GM12878 (cell line): ENCODE data around the gene ACSF3. TPM values are rescaled to one million over a fixed set of nuclear protein-coding genes. Genes with fewer than 3 reads are reported as not detected.

ENCODE experiments used
- ATAC-seq: fragments of 200-7000 bp; cut with Tn5 transposase; 3 replicates; pipeline ENCODE4 v1.9.1; 2020; ENCODE audit warnings: mild to moderate bottlenecking, moderate library complexity
- BruUV-seq: library from RNA; stranded (reverse); fragments of 400-500 nt; replicated peaks from 2 replicates; lab custom pipeline; 2021; lab: Mats Ljungman, UMichigan
- CTCF ChIA-PET: fragments of 300-600 bp; sonication (Branson Sonifier 250); formaldehyde crosslinking; extraction: SDS; loops from one replicate; lab custom pipeline; 2021; ENCODE audit warnings: inconsistent platforms; lab: Yijun Ruan, JAX
- POLR2A ChIA-PET: fragments of 350-600 bp; formaldehyde crosslinking; extraction: SDS; loops from one replicate; lab custom pipeline; 2021; ENCODE audit warnings: inconsistent platforms; lab: Charles Lee
- RAD21 ChIA-PET: fragments of 300-600 bp; sonication (Branson Sonifier 250); formaldehyde crosslinking; loops from one replicate; lab custom pipeline; 2023; ENCODE audit warnings: antibody characterized with exemption; ENCODE audit not compliant: unreplicated experiment; lab: Charles Lee
- SMC1A ChIA-PET: fragments of 300-600 bp; sonication (Branson Sonifier 250); formaldehyde crosslinking; loops from one replicate; lab custom pipeline; 2023; ENCODE audit not compliant: unreplicated experiment, uncharacterized antibody; lab: Charles Lee
- DNase-seq: peaks from one replicate; pipeline ENCODE4 v3.0.0-alpha.2; 2011; ENCODE audit warnings: low read depth, low spot score
- FAIRE-seq: peaks from 3 replicates; lab custom pipeline; 2011; peaks lifted over from hg19 to GRCh38; lab: Jason Lieb, UNC
- H2AFZ ChIP-seq: 2 replicates; pipeline ENCODE4 v1.6.0; 2011; ENCODE audit warnings: low read depth, low read length, control low read depth; ENCODE audit not compliant: control insufficient read depth
- H3K27ac ChIP-seq: 2 replicates; pipeline ENCODE4 v1.5.1; 2011; ENCODE audit warnings: control low read depth; ENCODE audit not compliant: control insufficient read depth, insufficient read depth
- H3K27me3 ChIP-seq, 2 experiments: replicated peaks in 1 of 2; 2 replicates each; pipeline versions ENCODE4 v1.6.0 to v1.6.1; 2011; ENCODE audit warnings: low read length in 1 of 2; ENCODE audit not compliant: control insufficient read depth in 2 of 2, insufficient read depth in 2 of 2
- H3K36me3 ChIP-seq, 2 experiments: 2 replicates each; pipeline ENCODE4 v1.5.1; 2011; ENCODE audit warnings: low read length in 1 of 2; ENCODE audit not compliant: control insufficient read depth in 2 of 2, insufficient read depth in 2 of 2
- H3K4me1 ChIP-seq: 2 replicates; pipeline ENCODE4 v1.6.1; 2011; ENCODE audit warnings: mild to moderate bottlenecking, low read length, moderate library complexity, mixed read lengths; ENCODE audit not compliant: control insufficient read depth, insufficient read depth
- H3K4me2 ChIP-seq: 2 replicates; pipeline ENCODE4 v1.6.0; 2011; ENCODE audit warnings: control low read depth; ENCODE audit not compliant: control insufficient read depth, insufficient read depth
- H3K4me3 ChIP-seq: fragments of 200-600 bp; sonication (generic); 2 replicates; pipeline ENCODE4 v1.5.1; 2016
- H3K79me2 ChIP-seq: 2 replicates; pipeline ENCODE4 v1.6.0; 2011; ENCODE audit warnings: low read length; ENCODE audit not compliant: control insufficient read depth, insufficient read depth
- H3K9ac ChIP-seq: 2 replicates; pipeline ENCODE4 v1.8.0; 2011; ENCODE audit warnings: low read length, control low read depth, mixed read lengths; ENCODE audit not compliant: control insufficient read depth, insufficient read depth
- H3K9me3 ChIP-seq: replicated peaks from 3 replicates; pipeline ENCODE4 v1.5.1; 2011; ENCODE audit warnings: mild to moderate bottlenecking, low read length; ENCODE audit not compliant: control insufficient read depth, insufficient read depth
- H4K20me1 ChIP-seq: 2 replicates; pipeline ENCODE4 v1.6.0; 2011; ENCODE audit not compliant: control insufficient read depth, insufficient read depth
- BACH1 ChIP-seq: fragments of 450-650 bp; IDR thresholded peaks from 2 replicates; pipeline ENCODE4 v1.6.1; 2017; ENCODE audit warnings: mild to moderate bottlenecking, borderline replicate concordance
- CBX5 ChIP-seq: sonication (generic); IDR thresholded peaks from 2 replicates; pipeline ENCODE4 v1.6.1; 2016; ENCODE audit warnings: low read depth, moderate library complexity, mild to moderate bottlenecking, inconsistent platforms
- MEF2B ChIP-seq: fragments of 450-650 bp; IDR thresholded peaks from 2 replicates; pipeline ENCODE4 v1.6.1; 2018; ENCODE audit warnings: mild to moderate bottlenecking, moderate library complexity; ENCODE audit not compliant: partially characterized antibody, poor library complexity, severe bottlenecking
- NFXL1 ChIP-seq: fragments of 450-650 bp; IDR thresholded peaks from 2 replicates; pipeline ENCODE4 v1.6.1; 2017; ENCODE audit warnings: antibody characterized with exemption, mild to moderate bottlenecking, borderline replicate concordance
- NR2C1 ChIP-seq: fragments of 450-650 bp; IDR thresholded peaks from 2 replicates; pipeline ENCODE4 v1.6.1; 2017; ENCODE audit warnings: antibody characterized with exemption, mild to moderate bottlenecking, moderate library complexity
- POLR2A ChIP-seq: IDR thresholded peaks from 2 replicates; pipeline ENCODE4 v1.6.1; 2011; ENCODE audit warnings: low read depth, mild to moderate bottlenecking, low read length
- RELA ChIP-seq: fragments of 450-650 bp; IDR thresholded peaks from 2 replicates; pipeline ENCODE4 v1.8.0; 2014; ENCODE audit warnings: borderline replicate concordance; ENCODE audit not compliant: partially characterized antibody
- SUPT20H ChIP-seq: IDR thresholded peaks from 2 replicates; pipeline ENCODE4 v1.6.1; 2011; ENCODE audit warnings: low read depth, mild to moderate bottlenecking, low read length, moderate library complexity, borderline replicate concordance; ENCODE audit not compliant: control insufficient read depth
- USF1 ChIP-seq: IDR thresholded peaks from 2 replicates; pipeline ENCODE4 v1.6.1; 2011; ENCODE audit warnings: borderline replicate concordance, low read depth, mild to moderate bottlenecking, moderate library complexity, mixed read lengths, low read length; ENCODE audit not compliant: insufficient read depth; ENCODE audit errors: extremely low read length
- USF2 ChIP-seq: IDR thresholded peaks from 2 replicates; pipeline ENCODE4 v1.6.1; 2011; ENCODE audit warnings: low read depth, low read length, improper control_type of control experiment, borderline replicate concordance
- ZNF217 ChIP-seq: fragments of 450-650 bp; IDR thresholded peaks from 2 replicates; pipeline ENCODE4 v1.6.1; 2017; ENCODE audit warnings: antibody characterized with exemption, mild to moderate bottlenecking
- ZSCAN29 ChIP-seq: fragments of 450-650 bp; IDR thresholded peaks from 2 replicates; pipeline ENCODE4 v1.6.1; 2017; ENCODE audit warnings: mild to moderate bottlenecking, moderate library complexity
- WGBS: methylation state at CpG from one replicate; pipeline ENCODE4 v1.1.6; 2016; ENCODE audit warnings: low lambda C conversion rate; ENCODE audit not compliant: insufficient replicate concordance, insufficient coverage; ENCODE audit errors: missing lambda C conversion rate; 5-methylcytosine and 5-hydroxymethylcytosine counted together
- in situ Hi-C: fragments of 300-500 bp; cut with MboI; formaldehyde crosslinking; loops from 9 replicates; pipeline ENCODE4 v1.14.3; 2018; ENCODE audit warnings: mixed read lengths
- intact Hi-C: fragments of 100-400 bp; cut with micrococcal nuclease; formaldehyde crosslinking; loops from one replicate; pipeline ENCODE4 v1.14.2; 2022; ENCODE audit not compliant: unreplicated experiment
- polyA plus RNA-seq, 11 experiments: library from polyadenylated mRNA; depleted of rRNA in 4 of 11; unstranded in 6 of 11; stranded (reverse) in 5 of 11; fragments of >200 nt; fragmentation: Nextera tagmentation in 4 of 11; fragmentation: Illumina TruSeq in 1 of 11; extraction: Ambion mirVana in 4 of 11; extraction: Trizol in 1 of 11; gene quantifications; 1 replicate in 1 of 11; 2 replicates in 10 of 11; pipeline versions ENCODE4 v1.2.1 to v1.2.3, GENCODE V29; 2011 to 2016; ENCODE audit warnings: inconsistent platforms in 2 of 11, missing spikeins in 2 of 11, low read depth in 1 of 11
- total RNA-seq, 4 experiments: library from RNA; depleted of rRNA in 3 of 4; stranded (reverse); fragments of >200 nt in 3 of 4; fragmentation: Illumina TruSeq in 1 of 4; extraction: Trizol in 1 of 4; gene quantifications; 2 replicates each; pipeline versions ENCODE4 v1.2.1 to v1.2.3, GENCODE V29; 2013 to 2021
- TF ChIP-seq, protein P1 (sequence below): fragments of 450-650 bp; IDR thresholded peaks from 2 replicates; pipeline ENCODE4 v1.6.1; 2018; ENCODE audit warnings: mild to moderate bottlenecking, low read depth, moderate library complexity; ENCODE audit not compliant: partially characterized antibody

The ACSF3 gene
- total and polyA plus RNA-seq, 10 of the 15 experiments (the other 5 are each of a cell fraction or from before 2014, with no cell fraction given) = 1.0 to 44.4 (median 25.8) TPM

- Histone ChIP-seq H3K27me3 (no peaks in the 10 kb centered on the region), H3K4me1 (peaks cover 25% of the 10 kb centered on the region), H3K4me3 (no peak overlapping the region), H3K9ac (no peak overlapping the region), H4K20me1 (no peaks in the 10 kb centered on the region), H3K4me2 (no peak overlapping the region), H3K36me3 (peaks cover 15 to 36% of the 10 kb centered on the region in 2 experiments; a peak in 3 of 4 replicates), H3K79me2 (peaks cover 17% of the 10 kb centered on the region), H3K27ac (no peak overlapping the region), H2AFZ (no peak overlapping the region), H3K9me3 (no peaks in the 10 kb centered on the region)
- no peak for DNase-seq
- TF ChIP-seq POLR2A (0 out of 2 replicates have a peak, but pooled peaks have one; percentile 58), ZSCAN29 (no peak), NFXL1 (no peak), USF1 (no peak)
- ChIA-PET SMC1A (no interaction called here), RAD21 (no interaction called here), POLR2A (no interaction called here), CTCF (no interaction called here)
- BruUV-seq = no TSS peak
- in situ Hi-C loops = no loop called here
- intact Hi-C loops = no loop called here
- FAIRE-seq = no peak
- ATAC-seq = no peak
- 91% methylated on average over 14 of the region's 14 CpGs for WGBS
Measured at GRCh38 chr16:89102041-89102471, 8.4 kb downstream of the ACSF3 start.

DNA sequence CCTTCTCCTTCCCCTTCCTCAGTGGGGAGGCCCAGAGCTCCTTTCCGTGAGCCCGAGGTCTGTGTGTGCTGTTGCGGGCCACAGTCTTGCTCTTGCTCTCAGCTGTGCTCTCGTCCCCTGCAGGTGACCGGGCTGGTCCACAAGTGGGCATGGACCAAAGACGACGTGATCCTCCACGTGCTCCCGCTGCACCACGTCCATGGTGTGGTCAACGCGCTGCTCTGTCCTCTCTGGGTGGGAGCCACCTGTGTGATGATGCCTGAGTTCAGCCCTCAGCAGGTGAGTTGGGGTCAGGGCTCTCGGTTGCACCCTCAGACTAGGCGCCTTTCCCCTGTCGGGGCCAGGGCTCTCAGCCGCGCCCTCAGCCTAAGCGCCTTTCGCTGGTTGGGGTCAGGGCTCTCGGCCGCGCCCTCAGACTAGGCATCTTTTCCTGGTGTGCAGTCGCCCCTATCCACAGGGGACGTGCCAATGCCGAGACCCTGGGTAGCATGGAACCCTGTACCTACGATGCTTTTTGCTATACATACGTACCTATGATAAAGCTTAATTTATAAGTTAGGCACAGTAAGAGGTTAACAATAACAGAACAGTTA lies 8.9 kb downstream of the ACSF3 start:
- Histone ChIP-seq H3K4me1 (peaks cover 20% of the 10 kb centered on the region), H3K27ac (no peak overlapping the region), H3K4me3 (no peak overlapping the region), H3K79me2 (peaks cover 13% of the 10 kb centered on the region), H3K9ac (no peak overlapping the region), H3K36me3 (peaks cover 20 to 39% of the 10 kb centered on the region in 2 experiments; a peak in 3 of 4 replicates), H2AFZ (no peak overlapping the region), H4K20me1 (no peaks in the 10 kb centered on the region), H3K9me3 (no peaks in the 10 kb centered on the region), H3K4me2 (no peak overlapping the region), H3K27me3 (no peaks in the 10 kb centered on the region)
- FAIRE-seq (no peak), DNase-seq (no peak), ATAC-seq (no peak)
- intact Hi-C loops (no loop called here), in situ Hi-C loops (no loop called here)
- WGBS = 94% methylated on average over 26 of the region's 27 CpGs
- CTCF ChIA-PET = no interaction called here
- BruUV-seq = no TSS peak
- RAD21 ChIA-PET = no interaction called here
- POLR2A ChIA-PET = no interaction called here
- SMC1A ChIA-PET = interaction anchor here (0.9 kb wide), 1 partner anchor 225 kb away, joined by 3 read pairs; no protein-coding TSS in a partner anchor
- TF ChIP-seq CBX5 (no peak), USF2 (no peak), NR2C1 (no peak), RELA (no peak), BACH1 (no peak), ZNF217 (no peak), SUPT20H (no peak), MEF2B (no peak)
- TF ChIP-seq, protein P1, sequence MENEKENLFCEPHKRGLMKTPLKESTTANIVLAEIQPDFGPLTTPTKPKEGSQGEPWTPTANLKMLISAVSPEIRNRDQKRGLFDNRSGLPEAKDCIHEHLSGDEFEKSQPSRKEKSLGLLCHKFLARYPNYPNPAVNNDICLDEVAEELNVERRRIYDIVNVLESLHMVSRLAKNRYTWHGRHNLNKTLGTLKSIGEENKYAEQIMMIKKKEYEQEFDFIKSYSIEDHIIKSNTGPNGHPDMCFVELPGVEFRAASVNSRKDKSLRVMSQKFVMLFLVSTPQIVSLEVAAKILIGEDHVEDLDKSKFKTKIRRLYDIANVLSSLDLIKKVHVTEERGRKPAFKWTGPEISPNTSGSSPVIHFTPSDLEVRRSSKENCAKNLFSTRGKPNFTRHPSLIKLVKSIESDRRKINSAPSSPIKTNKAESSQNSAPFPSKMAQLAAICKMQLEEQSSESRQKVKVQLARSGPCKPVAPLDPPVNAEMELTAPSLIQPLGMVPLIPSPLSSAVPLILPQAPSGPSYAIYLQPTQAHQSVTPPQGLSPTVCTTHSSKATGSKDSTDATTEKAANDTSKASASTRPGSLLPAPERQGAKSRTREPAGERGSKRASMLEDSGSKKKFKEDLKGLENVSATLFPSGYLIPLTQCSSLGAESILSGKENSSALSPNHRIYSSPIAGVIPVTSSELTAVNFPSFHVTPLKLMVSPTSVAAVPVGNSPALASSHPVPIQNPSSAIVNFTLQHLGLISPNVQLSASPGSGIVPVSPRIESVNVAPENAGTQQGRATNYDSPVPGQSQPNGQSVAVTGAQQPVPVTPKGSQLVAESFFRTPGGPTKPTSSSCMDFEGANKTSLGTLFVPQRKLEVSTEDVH = no peak
